SK-N-SH (cell line): ENCODE results near the gene FAAP20. TPM values are rescaled to one million over a fixed set of nuclear protein-coding genes. Genes with fewer than 3 reads are reported as not detected.

ENCODE experiments used
- CTCF ChIA-PET: fragments of 300-600, 350-600 bp; formaldehyde crosslinking; extraction: SDS; loops from one replicate; lab custom pipeline; 2021; lab: Yijun Ruan, JAX
- POLR2A ChIA-PET: fragments of 350-600 bp; sonication (Branson Sonifier 250); formaldehyde crosslinking; extraction: SDS; loops from one replicate; lab custom pipeline; 2020; ENCODE audit warnings: antibody characterized with exemption, inconsistent platforms; lab: Yijun Ruan, JAX
- DNase-seq: peaks from one replicate; pipeline ENCODE4 v3.0.0; 2012
- H2AFZ ChIP-seq: fragments of 200-600 bp; sonication (generic); 2 replicates; pipeline ENCODE4 v1.8.1; 2016; ENCODE audit warnings: antibody characterized with exemption, mild to moderate bottlenecking, low read depth
- H3F3A ChIP-seq: fragments of 200-600 bp; sonication (generic); replicated peaks from 2 replicates; pipeline ENCODE3; 2016; ENCODE audit warnings: antibody characterized with exemption, mild to moderate bottlenecking; ENCODE audit not compliant: insufficient read depth
- H3K27ac ChIP-seq, 2 experiments: fragments of 200-500 bp in 1 of 2; fragments of 200-600 bp in 1 of 2; sonication (Bioruptor generic) in 1 of 2; sonication (generic), shearing (Covaris generic) in 1 of 2; 2 replicates each; pipeline versions ENCODE4 v1.5.1 to v1.6.1; 2014 to 2016; ENCODE audit warnings: low read depth in 2 of 2, inconsistent platforms in 1 of 2, low read length in 1 of 2, mild to moderate bottlenecking in 1 of 2, mixed read lengths in 1 of 2
- H3K27me3 ChIP-seq: fragments of 200-600 bp; sonication (generic), shearing (Covaris generic); 2 replicates; pipeline ENCODE4 v1.6.1; 2016; ENCODE audit warnings: mixed run types; ENCODE audit not compliant: insufficient read depth
- H3K36me3 ChIP-seq, 2 experiments: fragments of 200-500 bp in 1 of 2; fragments of 200-600 bp in 1 of 2; sonication (Bioruptor generic) in 1 of 2; sonication (generic) in 1 of 2; replicated peaks in 1 of 2; 2 replicates each; pipeline versions ENCODE3 to v1.5.1; 2014 to 2016; ENCODE audit warnings: low read length in 1 of 2, mild to moderate bottlenecking in 1 of 2; ENCODE audit not compliant: insufficient read depth in 2 of 2, control insufficient read depth in 1 of 2
- H3K4me1 ChIP-seq, 2 experiments: fragments of 200-500 bp in 1 of 2; fragments of 200-600 bp in 1 of 2; sonication (Bioruptor generic) in 1 of 2; sonication (generic), shearing (Covaris generic) in 1 of 2; 2 replicates each; pipeline versions ENCODE4 v1.5.1 to v1.6.1; 2014 to 2016; ENCODE audit warnings: low read depth in 1 of 2, low read length in 1 of 2, mixed run types in 1 of 2; ENCODE audit not compliant: insufficient read depth in 2 of 2, control insufficient read depth in 1 of 2
- H3K4me2 ChIP-seq: fragments of 200-600 bp; sonication (generic), shearing (Covaris generic); 2 replicates; pipeline ENCODE4 v1.6.1; 2017; ENCODE audit warnings: mixed run types
- H3K4me3 ChIP-seq, 2 experiments: fragments of 200-500 bp in 1 of 2; fragments of 200-600 bp in 1 of 2; sonication (Bioruptor generic) in 1 of 2; sonication (generic), shearing (Covaris generic) in 1 of 2; 2 replicates each; pipeline versions ENCODE4 v1.5.1 to v1.8.1; 2014 to 2016; ENCODE audit warnings: low read depth in 2 of 2, inconsistent platforms in 1 of 2, low read length in 1 of 2, mild to moderate bottlenecking in 1 of 2, mixed read lengths in 1 of 2, moderate library complexity in 1 of 2
- H3K79me2 ChIP-seq: fragments of 200-600 bp; sonication (generic); 2 replicates; pipeline ENCODE4 v1.8.1; 2017; ENCODE audit warnings: mild to moderate bottlenecking; ENCODE audit not compliant: insufficient read depth
- H3K9ac ChIP-seq: fragments of 200-600 bp; sonication (generic); 2 replicates; pipeline ENCODE4 v1.6.1; 2017; ENCODE audit warnings: mixed run types
- H3K9me2 ChIP-seq: fragments of 200-600 bp; sonication (generic); 2 replicates; pipeline ENCODE4 v1.6.1; 2017; ENCODE audit warnings: mixed run types
- H3K9me3 ChIP-seq: fragments of 200-600 bp; sonication (generic); 2 replicates; pipeline ENCODE4 v1.6.1; 2017; ENCODE audit warnings: mixed run types, mild to moderate bottlenecking, moderate library complexity
- H4K20me1 ChIP-seq: fragments of 200-600 bp; sonication (generic); 2 replicates; pipeline ENCODE4 v1.6.1; 2017; ENCODE audit warnings: mild to moderate bottlenecking, mixed run types; ENCODE audit not compliant: insufficient read depth
- CHD2 ChIP-seq: fragments of 150-350 bp; IDR thresholded peaks from 2 replicates; pipeline ENCODE4 v1.6.1; 2018; ENCODE audit warnings: low read length; ENCODE audit not compliant: partially characterized antibody
- EP300 ChIP-seq, 2 experiments: IDR thresholded peaks; 2 replicates each; pipeline versions ENCODE4 v1.4.0 to v1.6.1; 2012; ENCODE audit warnings: borderline replicate concordance in 1 of 2, low read depth in 1 of 2, low read length in 1 of 2
- FOSL2 ChIP-seq: IDR thresholded peaks from 2 replicates; pipeline ENCODE4 v1.4.0; 2012; ENCODE audit warnings: low read depth, mild to moderate bottlenecking, moderate library complexity, borderline replicate concordance
- FOXJ3 ChIP-seq: sonication (generic); formaldehyde crosslinking; IDR thresholded peaks from 2 replicates; pipeline ENCODE4 v1.5.1; 2020; ENCODE audit warnings: mild to moderate bottlenecking, missing genetic modification reagents
- GABPA ChIP-seq: IDR thresholded peaks from 2 replicates; pipeline ENCODE4 v1.4.0; 2012; ENCODE audit warnings: low read depth, mild to moderate bottlenecking
- GATA2 ChIP-seq: sonication (generic); formaldehyde crosslinking; IDR thresholded peaks from 2 replicates; pipeline ENCODE4 v1.5.0; 2020; ENCODE audit warnings: mild to moderate bottlenecking, missing genetic modification reagents
- MEF2A ChIP-seq: IDR thresholded peaks from 2 replicates; pipeline ENCODE4 v1.4.0; 2012; ENCODE audit warnings: low read depth, borderline replicate concordance
- MXI1 ChIP-seq: IDR thresholded peaks from 2 replicates; pipeline ENCODE4 v1.6.1; 2012; ENCODE audit warnings: mild to moderate bottlenecking, low read depth, low read length, improper control_type of control experiment
- NFIC ChIP-seq: IDR thresholded peaks from 2 replicates; pipeline ENCODE4 v1.4.0; 2012; ENCODE audit warnings: borderline replicate concordance
- NRF1 ChIP-seq: IDR thresholded peaks from 2 replicates; pipeline ENCODE4 v1.6.1; 2012; ENCODE audit warnings: low read depth, mild to moderate bottlenecking, low read length
- RAD21 ChIP-seq: IDR thresholded peaks from 2 replicates; pipeline ENCODE4 v1.6.1; 2012; ENCODE audit warnings: mild to moderate bottlenecking, low read length
- RFX5 ChIP-seq: IDR thresholded peaks from 2 replicates; pipeline ENCODE4 v1.6.1; 2012; ENCODE audit warnings: mild to moderate bottlenecking, improper control_type of control experiment, low read length
- SIN3A ChIP-seq: IDR thresholded peaks from 2 replicates; pipeline ENCODE4 v1.6.1; 2012; ENCODE audit warnings: low read depth, mild to moderate bottlenecking, low read length, moderate library complexity, borderline replicate concordance
- TEAD4 ChIP-seq: IDR thresholded peaks from 2 replicates; pipeline ENCODE4 v1.4.0; 2012; ENCODE audit warnings: mild to moderate bottlenecking, borderline replicate concordance; ENCODE audit not compliant: insufficient read depth
- WGBS: methylation state at CpG from one replicate; pipeline ENCODE4 v1.1.6; 2017; ENCODE audit warnings: low lambda C conversion rate; 5-methylcytosine and 5-hydroxymethylcytosine counted together
- polyA plus RNA-seq, 3 experiments: library from polyadenylated mRNA; depleted of rRNA; stranded (reverse); fragments of >200 nt; gene quantifications; 2 replicates each; pipeline ENCODE4 v1.2.3, GENCODE V29; 2012
- TF ChIP-seq, protein P1 (sequence below): IDR thresholded peaks from 2 replicates; pipeline ENCODE4 v1.4.0; 2012; ENCODE audit warnings: low read depth
- TF ChIP-seq, protein P2 (sequence below): IDR thresholded peaks from 2 replicates; pipeline ENCODE4 v1.6.1; 2012; ENCODE audit warnings: mild to moderate bottlenecking, low read depth, low read length, moderate library complexity
- TF ChIP-seq, protein P3 (sequence below): IDR thresholded peaks from 2 replicates; pipeline ENCODE4 v1.4.0; 2012; ENCODE audit warnings: low read depth, borderline replicate concordance
- TF ChIP-seq, protein P4 (sequence below): fragments of 150-350 bp; IDR thresholded peaks from 2 replicates; pipeline ENCODE4 v1.6.1; 2016; ENCODE audit warnings: mild to moderate bottlenecking, low read depth, low read length
- TF ChIP-seq, protein P5 (sequence below): IDR thresholded peaks from 2 replicates; pipeline ENCODE4; 2012
- TF ChIP-seq, protein P6 (sequence below): fragments of 150-350 bp; IDR thresholded peaks from 2 replicates; pipeline ENCODE4 v1.6.1; 2017; ENCODE audit warnings: antibody characterized with exemption, low read length, low read depth, borderline replicate concordance

The FAAP20 gene
- polyA plus RNA-seq, 1 of the 3 experiments (the other 2 are of a cell fraction) = 58.3 TPM

DNA sequence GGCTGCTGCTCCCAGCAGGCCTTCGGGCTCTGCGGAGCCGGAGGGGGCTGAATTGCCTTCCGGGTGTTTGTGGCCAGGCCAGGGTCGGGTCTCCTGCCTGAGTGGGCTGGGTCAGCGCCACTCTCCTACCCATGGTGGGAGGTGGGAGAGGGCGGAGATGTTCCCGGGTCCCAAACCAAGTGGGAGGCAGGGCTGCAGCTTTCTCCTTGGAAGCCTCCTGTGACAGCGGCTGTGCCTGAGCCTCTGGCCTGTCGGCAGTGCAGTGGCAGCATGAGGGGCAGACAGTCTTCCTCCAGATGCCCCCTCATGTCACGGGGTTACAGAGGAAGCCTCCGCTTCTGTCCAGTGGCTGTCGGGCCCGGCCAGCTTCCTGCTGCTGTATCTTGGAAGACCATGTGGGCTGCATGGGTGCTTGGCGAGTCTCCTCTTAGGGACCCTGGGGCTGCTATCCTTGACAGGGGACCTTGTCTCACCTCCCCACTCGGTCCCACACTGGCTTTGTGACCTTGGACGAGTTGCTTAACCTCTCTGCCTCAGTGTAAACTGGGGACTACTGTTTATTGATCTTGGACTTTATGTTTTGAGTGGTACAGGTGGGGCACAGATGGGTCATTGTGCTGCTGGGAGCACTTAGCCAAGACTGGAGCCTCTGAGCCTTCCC, 37.8 kb upstream of the FAAP20 start:
- peaks cover 86% of the 10 kb centered on the region for H4K20me1 ChIP-seq
- H3F3A ChIP-seq = no peaks in the 10 kb centered on the region
- peak overlapping the region; percentile 96 for H3K4me2 ChIP-seq
- WGBS = 82% methylated on average over 10 of the region's 17 CpGs
- H2AFZ ChIP-seq = no peak overlapping the region
- H3K4me3 ChIP-seq = no peak overlapping the region; a peak in 1 of 4 replicates
- H3K79me2 ChIP-seq = peaks cover 88% of the 10 kb centered on the region
- TF ChIP-seq RAD21 = no peak
- no peak for TF ChIP-seq RFX5
- TF ChIP-seq FOSL2 = no peak
- TF ChIP-seq, protein P1, sequence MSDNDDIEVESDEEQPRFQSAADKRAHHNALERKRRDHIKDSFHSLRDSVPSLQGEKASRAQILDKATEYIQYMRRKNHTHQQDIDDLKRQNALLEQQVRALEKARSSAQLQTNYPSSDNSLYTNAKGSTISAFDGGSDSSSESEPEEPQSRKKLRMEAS = no peak
- TF ChIP-seq CHD2 = no peak
- no peak for TF ChIP-seq GATA2 (CRISPR knock-in tag)
- TF ChIP-seq FOXJ3 (CRISPR knock-in tag) = no peak
- no peak for TF ChIP-seq MXI1
- no peak for TF ChIP-seq MEF2A
- TF ChIP-seq EP300 (IDR thresholded peaks at IDR 0.05; ENCODE audit: borderline replicate concordance in 1 of 2, low read depth in 1 of 2, low read length in 1 of 2) = no peak
- TF ChIP-seq TEAD4 = no peak
- TF ChIP-seq, protein P2, sequence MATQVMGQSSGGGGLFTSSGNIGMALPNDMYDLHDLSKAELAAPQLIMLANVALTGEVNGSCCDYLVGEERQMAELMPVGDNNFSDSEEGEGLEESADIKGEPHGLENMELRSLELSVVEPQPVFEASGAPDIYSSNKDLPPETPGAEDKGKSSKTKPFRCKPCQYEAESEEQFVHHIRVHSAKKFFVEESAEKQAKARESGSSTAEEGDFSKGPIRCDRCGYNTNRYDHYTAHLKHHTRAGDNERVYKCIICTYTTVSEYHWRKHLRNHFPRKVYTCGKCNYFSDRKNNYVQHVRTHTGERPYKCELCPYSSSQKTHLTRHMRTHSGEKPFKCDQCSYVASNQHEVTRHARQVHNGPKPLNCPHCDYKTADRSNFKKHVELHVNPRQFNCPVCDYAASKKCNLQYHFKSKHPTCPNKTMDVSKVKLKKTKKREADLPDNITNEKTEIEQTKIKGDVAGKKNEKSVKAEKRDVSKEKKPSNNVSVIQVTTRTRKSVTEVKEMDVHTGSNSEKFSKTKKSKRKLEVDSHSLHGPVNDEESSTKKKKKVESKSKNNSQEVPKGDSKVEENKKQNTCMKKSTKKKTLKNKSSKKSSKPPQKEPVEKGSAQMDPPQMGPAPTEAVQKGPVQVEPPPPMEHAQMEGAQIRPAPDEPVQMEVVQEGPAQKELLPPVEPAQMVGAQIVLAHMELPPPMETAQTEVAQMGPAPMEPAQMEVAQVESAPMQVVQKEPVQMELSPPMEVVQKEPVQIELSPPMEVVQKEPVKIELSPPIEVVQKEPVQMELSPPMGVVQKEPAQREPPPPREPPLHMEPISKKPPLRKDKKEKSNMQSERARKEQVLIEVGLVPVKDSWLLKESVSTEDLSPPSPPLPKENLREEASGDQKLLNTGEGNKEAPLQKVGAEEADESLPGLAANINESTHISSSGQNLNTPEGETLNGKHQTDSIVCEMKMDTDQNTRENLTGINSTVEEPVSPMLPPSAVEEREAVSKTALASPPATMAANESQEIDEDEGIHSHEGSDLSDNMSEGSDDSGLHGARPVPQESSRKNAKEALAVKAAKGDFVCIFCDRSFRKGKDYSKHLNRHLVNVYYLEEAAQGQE = no peak
- no peak for TF ChIP-seq NRF1
- TF ChIP-seq, protein P3, sequence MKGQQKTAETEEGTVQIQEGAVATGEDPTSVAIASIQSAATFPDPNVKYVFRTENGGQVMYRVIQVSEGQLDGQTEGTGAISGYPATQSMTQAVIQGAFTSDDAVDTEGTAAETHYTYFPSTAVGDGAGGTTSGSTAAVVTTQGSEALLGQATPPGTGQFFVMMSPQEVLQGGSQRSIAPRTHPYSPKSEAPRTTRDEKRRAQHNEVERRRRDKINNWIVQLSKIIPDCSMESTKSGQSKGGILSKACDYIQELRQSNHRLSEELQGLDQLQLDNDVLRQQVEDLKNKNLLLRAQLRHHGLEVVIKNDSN = no peak
- TF ChIP-seq SIN3A = no peak
- TF ChIP-seq NFIC = no peak
- no peak for TF ChIP-seq GABPA
- TF ChIP-seq, protein P4, sequence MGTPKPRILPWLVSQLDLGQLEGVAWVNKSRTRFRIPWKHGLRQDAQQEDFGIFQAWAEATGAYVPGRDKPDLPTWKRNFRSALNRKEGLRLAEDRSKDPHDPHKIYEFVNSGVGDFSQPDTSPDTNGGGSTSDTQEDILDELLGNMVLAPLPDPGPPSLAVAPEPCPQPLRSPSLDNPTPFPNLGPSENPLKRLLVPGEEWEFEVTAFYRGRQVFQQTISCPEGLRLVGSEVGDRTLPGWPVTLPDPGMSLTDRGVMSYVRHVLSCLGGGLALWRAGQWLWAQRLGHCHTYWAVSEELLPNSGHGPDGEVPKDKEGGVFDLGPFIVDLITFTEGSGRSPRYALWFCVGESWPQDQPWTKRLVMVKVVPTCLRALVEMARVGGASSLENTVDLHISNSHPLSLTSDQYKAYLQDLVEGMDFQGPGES = no peak
- TF ChIP-seq, protein P5, sequence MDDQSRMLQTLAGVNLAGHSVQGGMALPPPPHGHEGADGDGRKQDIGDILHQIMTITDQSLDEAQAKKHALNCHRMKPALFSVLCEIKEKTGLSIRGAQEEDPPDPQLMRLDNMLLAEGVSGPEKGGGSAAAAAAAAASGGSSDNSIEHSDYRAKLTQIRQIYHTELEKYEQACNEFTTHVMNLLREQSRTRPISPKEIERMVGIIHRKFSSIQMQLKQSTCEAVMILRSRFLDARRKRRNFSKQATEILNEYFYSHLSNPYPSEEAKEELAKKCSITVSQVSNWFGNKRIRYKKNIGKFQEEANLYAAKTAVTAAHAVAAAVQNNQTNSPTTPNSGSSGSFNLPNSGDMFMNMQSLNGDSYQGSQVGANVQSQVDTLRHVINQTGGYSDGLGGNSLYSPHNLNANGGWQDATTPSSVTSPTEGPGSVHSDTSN = no peak
- TF ChIP-seq, protein P6, sequence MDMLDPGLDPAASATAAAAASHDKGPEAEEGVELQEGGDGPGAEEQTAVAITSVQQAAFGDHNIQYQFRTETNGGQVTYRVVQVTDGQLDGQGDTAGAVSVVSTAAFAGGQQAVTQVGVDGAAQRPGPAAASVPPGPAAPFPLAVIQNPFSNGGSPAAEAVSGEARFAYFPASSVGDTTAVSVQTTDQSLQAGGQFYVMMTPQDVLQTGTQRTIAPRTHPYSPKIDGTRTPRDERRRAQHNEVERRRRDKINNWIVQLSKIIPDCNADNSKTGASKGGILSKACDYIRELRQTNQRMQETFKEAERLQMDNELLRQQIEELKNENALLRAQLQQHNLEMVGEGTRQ = no peak
- H3K4me1 ChIP-seq = peaks cover 0 to 65% of the 10 kb centered on the region in 2 experiments; a peak in 2 of 4 replicates
- H3K27me3 ChIP-seq = no peaks in the 10 kb centered on the region
- no peaks in the 10 kb centered on the region for H3K9me2 ChIP-seq
- no peak for DNase-seq
- H3K36me3 ChIP-seq = no peaks in the 10 kb centered on the region
- peak overlapping the region in 1 of 2 experiments; percentile 56; a peak in 1 of 4 replicates for H3K27ac ChIP-seq
- H3K9me3 ChIP-seq = no peaks in the 10 kb centered on the region
- POLR2A ChIA-PET = interaction anchor here (0.9 to 1.5 kb wide), 2 partner anchors 83 to 94 kb away, joined by 3 read pairs; no protein-coding TSS in a partner anchor
- CTCF ChIA-PET = interaction anchor here (1.0 to 9.4 kb wide), 5 partner anchors 37 to 150 kb away, joined by 3 to 47 read pairs (median 5); partner anchors contain the start of gene FAAP20
- no peak overlapping the region for H3K9ac ChIP-seq
